ENCODE measurements around the gene NANP. TPM values are rescaled to one million over a fixed set of nuclear protein-coding genes. Genes with fewer than 3 reads are reported as not detected.
"Not testable (repeated sequence)": the region's sequence is repeated elsewhere in the genome, so short reads cannot be mapped to it uniquely, and the experiment has no call there.

The NANP gene
- total RNA-seq, 2 experiments from 2014 or later, result 6.1 to 8.3 TPM

DNA sequence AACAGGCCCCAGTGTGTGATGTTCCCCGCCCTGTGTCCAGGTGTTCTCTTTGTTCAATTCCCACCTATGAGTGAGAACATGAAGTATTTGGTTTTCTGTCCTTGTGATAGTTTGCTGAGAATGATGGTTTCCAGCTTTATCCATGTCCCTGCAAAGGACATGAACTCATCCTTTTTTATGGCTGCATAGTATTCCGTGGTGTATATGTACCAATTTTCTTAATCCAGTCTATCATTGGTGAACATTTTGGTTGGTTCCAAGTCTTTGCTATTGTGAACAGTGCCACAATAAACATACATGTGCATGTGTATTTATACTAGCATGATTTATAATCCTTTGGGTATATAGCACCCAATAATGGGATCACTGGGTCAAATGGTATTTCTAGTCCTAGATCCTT is 6.8 kb upstream of the NANP start:
- H3K36me3 Mint-ChIP-seq (ENCODE audit: low read depth), result peaks cover 19% of the 10 kb centered on the region
- intact Hi-C loops (cut with DNase I, micrococcal nuclease); H3K4me1 Mint-ChIP-seq; POLR2A ChIA-PET; CTCF ChIA-PET; DNase-seq; H3K27me3 Mint-ChIP-seq; H3K9me3 Mint-ChIP-seq (ENCODE audit: low read depth); H3K27ac Mint-ChIP-seq; H3K4me3 Mint-ChIP-seq; ATAC-seq: not testable (repeated sequence)

DNA sequence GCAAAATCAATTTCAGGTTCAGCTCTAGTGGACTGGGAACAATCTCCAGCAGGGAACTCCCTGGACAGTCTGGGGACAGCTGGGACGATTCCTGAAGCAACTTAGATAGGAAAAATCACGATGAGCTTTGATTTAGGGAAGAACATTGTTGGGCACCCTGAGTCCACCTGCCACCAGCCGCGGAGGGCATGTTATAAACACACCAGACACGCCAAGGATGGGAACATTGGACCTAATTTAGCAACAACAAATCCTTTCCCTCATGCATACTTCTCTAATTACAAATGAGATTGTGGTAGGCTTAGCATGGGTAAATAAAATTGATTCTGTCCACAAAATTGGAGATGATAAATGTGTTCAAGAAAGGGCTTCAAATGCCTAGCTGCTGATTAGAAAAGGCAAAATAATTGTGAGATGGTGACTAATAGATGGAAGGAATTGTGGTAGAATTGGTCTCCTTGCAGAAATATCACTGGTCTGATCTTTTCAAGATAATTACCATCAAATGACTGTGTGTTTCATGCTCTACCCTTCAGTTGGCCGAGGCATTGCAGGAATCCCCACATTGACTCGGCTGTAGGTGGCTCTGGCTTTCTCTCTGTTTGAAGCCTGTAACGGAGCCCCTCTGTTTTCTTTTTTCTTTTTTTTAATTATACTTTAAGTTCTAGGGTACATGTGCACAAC is 6.1 kb upstream of the NANP start:
- H3K27ac Mint-ChIP-seq, result no peak overlapping the region
- ATAC-seq (no peak), DNase-seq (no peak)
- POLR2A ChIA-PET, result interaction anchor here (0.6 kb wide), 1 partner anchor 954 kb away, joined by 3 read pairs; no protein-coding TSS in a partner anchor
- H3K9me3 Mint-ChIP-seq (ENCODE audit: low read depth), result peaks cover 8% of the 10 kb centered on the region
- H3K36me3 Mint-ChIP-seq (ENCODE audit: low read depth), result peaks cover 13% of the 10 kb centered on the region
- H3K27me3 Mint-ChIP-seq, result no peaks in the 10 kb centered on the region
- H3K4me1 Mint-ChIP-seq, result peaks cover 11% of the 10 kb centered on the region
- H3K4me3 Mint-ChIP-seq, result no peak overlapping the region
- intact Hi-C loops (cut with DNase I, micrococcal nuclease), result loop anchor here (10.0 kb wide), 2 partner anchors 315 to 635 kb away; partner anchors contain the start of gene APMAP (in 1 of the 2)
- CTCF ChIA-PET, result no interaction called here

DNA sequence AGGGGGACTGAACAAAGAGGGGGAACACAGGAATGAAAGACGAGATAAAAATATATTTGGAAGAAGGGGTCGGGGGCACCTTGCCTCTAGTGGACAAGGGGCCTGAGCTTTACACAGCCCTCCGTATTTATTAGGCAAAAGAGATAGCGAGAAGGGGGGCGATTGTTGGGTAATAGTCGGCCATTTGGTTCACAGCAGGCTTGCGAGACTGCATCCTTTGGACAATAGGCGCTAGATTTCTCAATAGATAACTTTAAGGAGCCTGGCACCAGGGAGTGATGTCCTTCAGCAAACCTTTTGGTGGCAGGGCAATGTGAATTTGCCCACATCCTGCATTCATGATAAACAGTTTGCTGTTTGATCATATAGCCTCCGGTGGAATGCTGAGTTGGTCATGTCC is 3.0 kb upstream of the NANP start:
- ChIA-PET CTCF (no interaction called here), POLR2A (interaction anchor here (0.6 kb wide), 1 partner anchor 12 kb away, joined by 6 read pairs; no protein-coding TSS in a partner anchor)
- no peak for DNase-seq
- intact Hi-C loops (cut with DNase I, micrococcal nuclease), result loop anchor here (10.0 kb wide), 2 partner anchors 312 to 632 kb away; partner anchors contain the start of gene APMAP (in 1 of the 2)
- Mint-ChIP-seq H3K4me3 (no peak overlapping the region), H3K27ac (no peak overlapping the region), H3K36me3 (ENCODE audit: low read depth) (peaks cover 12% of the 10 kb centered on the region), H3K9me3 (ENCODE audit: low read depth) (peaks cover 8% of the 10 kb centered on the region), H3K27me3 (no peaks in the 10 kb centered on the region), H3K4me1 (peaks cover 19% of the 10 kb centered on the region)
- ATAC-seq, result no peak

GRCh38 chr20:25624500-25624939 is 706 bp upstream of the NANP start:
- DNase-seq (no peak), ATAC-seq (no peak)
- ChIA-PET POLR2A (no interaction called here), CTCF (no interaction called here)
- no peaks in the 10 kb centered on the region for H3K27me3 Mint-ChIP-seq
- H3K4me3 Mint-ChIP-seq, result peak overlapping the region; percentile 80
- peaks cover 14% of the 10 kb centered on the region for H3K36me3 Mint-ChIP-seq (ENCODE audit: low read depth)
- H3K4me1 Mint-ChIP-seq, result peaks cover 21% of the 10 kb centered on the region
- intact Hi-C loops (cut with DNase I, micrococcal nuclease), result loop anchor here (1.0 to 10.0 kb wide), 10 partner anchors 42 to 632 kb away; partner anchors contain the start of genes ABHD12 (in 2 of the 2), APMAP (in 2 of the 2), ZNF337 (in 2 of the 2) and GINS1 (in 1 of the 2)
- peaks cover 5% of the 10 kb centered on the region for H3K9me3 Mint-ChIP-seq (ENCODE audit: low read depth)
- peak overlapping the region; percentile 95 for H3K27ac Mint-ChIP-seq

DNA sequence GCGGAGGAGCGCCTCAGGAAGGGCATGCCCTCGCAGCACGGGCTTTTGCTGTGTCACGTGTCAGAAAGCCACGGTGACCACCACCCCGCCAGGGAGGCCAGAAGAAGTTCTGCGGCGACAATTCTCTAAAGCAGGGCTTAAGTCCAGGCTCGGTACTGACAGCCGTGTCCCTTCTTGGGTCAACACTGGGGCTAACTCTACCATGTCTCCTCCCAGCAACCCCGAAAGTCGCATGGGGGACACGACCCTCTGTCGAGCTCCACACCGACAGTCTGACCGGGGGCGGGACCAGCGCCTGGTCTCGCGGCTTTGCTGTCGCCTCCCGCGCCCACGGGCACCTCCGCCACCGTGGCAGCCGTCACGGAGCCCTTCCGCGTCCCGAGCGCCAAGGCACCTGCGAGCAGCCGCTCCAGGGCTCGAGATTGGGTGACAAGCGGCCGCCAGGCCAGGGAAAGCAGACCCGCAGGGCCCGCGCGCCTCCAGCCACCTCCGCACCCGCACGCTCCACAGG is 534 bp downstream of the NANP start:
- H3K9me3 Mint-ChIP-seq (ENCODE audit: low read depth), result peaks cover 5% of the 10 kb centered on the region
- H3K27ac Mint-ChIP-seq, result peak overlapping the region; percentile 95
- H3K4me3 Mint-ChIP-seq, result peak overlapping the region; percentile 80
- H3K4me1 Mint-ChIP-seq, result peaks cover 21% of the 10 kb centered on the region
- peaks cover 10% of the 10 kb centered on the region for H3K36me3 Mint-ChIP-seq (ENCODE audit: low read depth)
- DNase-seq, result peak; percentile 60
- peak; percentile 8 for ATAC-seq
- intact Hi-C loops (cut with DNase I, micrococcal nuclease), result loop anchor here (1.0 to 10.0 kb wide), 7 partner anchors 38 to 628 kb away; partner anchors contain the start of genes GINS1 (in 2 of the 2), ABHD12 (in 1 of the 2), APMAP (in 1 of the 2) and NINL (in 1 of the 2)
- CTCF ChIA-PET, result no interaction called here
- POLR2A ChIA-PET, result no interaction called here
- H3K27me3 Mint-ChIP-seq, result no peaks in the 10 kb centered on the region

- peak overlapping the region; percentile 72 for H3K27ac Mint-ChIP-seq
- no peaks in the 10 kb centered on the region for H3K27me3 Mint-ChIP-seq
- DNase-seq (no peak), ATAC-seq (no peak)
- H3K9me3 Mint-ChIP-seq (ENCODE audit: low read depth), result no peaks in the 10 kb centered on the region
- intact Hi-C loops (cut with DNase I, micrococcal nuclease), result loop anchor here (1.0 to 10.0 kb wide), 7 partner anchors 37 to 628 kb away; partner anchors contain the start of genes GINS1 (in 2 of the 2), ABHD12 (in 1 of the 2), APMAP (in 1 of the 2) and NINL (in 1 of the 2)
- peaks cover 10% of the 10 kb centered on the region for H3K36me3 Mint-ChIP-seq (ENCODE audit: low read depth)
- peak overlapping the region; percentile 80 for H3K4me3 Mint-ChIP-seq
- ChIA-PET POLR2A (no interaction called here), CTCF (interaction anchor here (0.6 kb wide), 1 partner anchor 295 kb away, joined by 3 read pairs; no protein-coding TSS in a partner anchor)
- H3K4me1 Mint-ChIP-seq, result peaks cover 21% of the 10 kb centered on the region
Measured at GRCh38 chr20:25622450-25623224, 1.2 kb downstream of the NANP start.

DNA sequence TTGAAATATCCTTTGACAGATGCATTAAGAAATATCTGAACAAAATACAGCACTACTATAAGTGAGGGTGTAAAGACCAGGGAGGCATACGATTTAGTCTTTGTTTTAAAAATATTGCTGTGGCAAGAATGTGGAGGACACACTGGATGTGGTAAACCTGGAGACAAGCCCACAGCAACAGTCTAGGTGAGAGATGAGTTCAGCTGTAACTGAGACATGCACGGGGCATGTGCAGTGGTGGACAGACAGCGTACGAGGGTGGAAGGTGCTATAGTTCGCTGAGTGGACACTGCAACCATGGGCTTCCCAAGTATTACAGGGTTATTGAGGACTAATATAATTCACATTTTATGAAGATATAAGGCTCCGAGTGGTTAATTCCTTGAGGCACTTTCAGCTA is 1.8 kb downstream of the NANP start:
- POLR2A ChIA-PET, result no interaction called here
- DNase-seq, result no peak
- intact Hi-C loops (cut with DNase I, micrococcal nuclease), result loop anchor here (5.0 to 10.0 kb wide), 5 partner anchors 40 to 627 kb away; partner anchors contain the start of genes ABHD12 (in 1 of the 2), APMAP (in 1 of the 2) and GINS1 (in 1 of the 2)
- Mint-ChIP-seq H3K4me3 (peak overlapping the region; percentile 80), H3K27ac (no peak overlapping the region), H3K9me3 (ENCODE audit: low read depth) (no peaks in the 10 kb centered on the region), H3K27me3 (no peaks in the 10 kb centered on the region), H3K4me1 (peaks cover 21% of the 10 kb centered on the region), H3K36me3 (ENCODE audit: low read depth) (peaks cover 10% of the 10 kb centered on the region)
- CTCF ChIA-PET, result interaction anchor here (0.6 kb wide), 1 partner anchor 294 kb away, joined by 3 read pairs; no protein-coding TSS in a partner anchor
- no peak for ATAC-seq

DNA sequence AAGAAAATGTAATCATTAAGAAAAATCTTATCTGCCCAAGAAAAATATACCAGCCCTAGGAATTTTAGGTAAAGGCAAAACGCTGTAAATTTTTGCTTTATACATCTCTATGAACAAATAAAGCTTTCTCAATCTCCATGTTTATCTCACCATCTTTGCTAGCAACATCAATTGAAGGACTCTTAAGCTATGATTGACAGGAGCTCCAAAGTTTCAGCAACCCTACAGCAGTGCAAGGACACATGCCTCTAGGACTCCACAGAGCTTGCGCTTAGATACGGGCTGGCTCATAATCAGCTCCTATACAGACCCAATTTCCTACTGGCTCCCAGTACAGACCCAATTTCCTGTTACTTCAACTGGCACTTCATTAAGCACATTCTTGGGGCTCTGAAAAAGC is 4.3 kb downstream of the NANP start:
- no peaks in the 10 kb centered on the region for H3K9me3 Mint-ChIP-seq (ENCODE audit: low read depth)
- intact Hi-C loops (cut with DNase I, micrococcal nuclease), result no loop called here
- CTCF ChIA-PET, result no interaction called here
- ATAC-seq (no peak), DNase-seq (no peak)
- no peaks in the 10 kb centered on the region for H3K27me3 Mint-ChIP-seq
- peaks cover 16% of the 10 kb centered on the region for H3K4me1 Mint-ChIP-seq
- POLR2A ChIA-PET, result no interaction called here
- no peak overlapping the region for H3K4me3 Mint-ChIP-seq
- H3K36me3 Mint-ChIP-seq (ENCODE audit: low read depth), result peaks cover 16% of the 10 kb centered on the region
- no peak overlapping the region for H3K27ac Mint-ChIP-seq

- POLR2A ChIA-PET, result no interaction called here
- H3K27ac Mint-ChIP-seq, result no peak overlapping the region
- CTCF ChIA-PET, result no interaction called here
- H3K4me1 Mint-ChIP-seq, result no peaks in the 10 kb centered on the region
- no peak for DNase-seq
- no peak overlapping the region for H3K4me3 Mint-ChIP-seq
- H3K36me3 Mint-ChIP-seq (ENCODE audit: low read depth), result peaks cover 4% of the 10 kb centered on the region
- no peaks in the 10 kb centered on the region for H3K9me3 Mint-ChIP-seq (ENCODE audit: low read depth)
- intact Hi-C loops (cut with DNase I, micrococcal nuclease), result no loop called here
- no peak for ATAC-seq
- no peaks in the 10 kb centered on the region for H3K27me3 Mint-ChIP-seq
Measured at GRCh38 chr20:25608774-25609173, 15.0 kb downstream of the NANP start.

GRCh38 chr20:25606094-25606695 is 17.6 kb downstream of the NANP start:
- CTCF ChIA-PET, result no interaction called here
- peaks cover 10% of the 10 kb centered on the region for H3K4me1 Mint-ChIP-seq
- intact Hi-C loops (cut with DNase I, micrococcal nuclease), result no loop called here
- H3K9me3 Mint-ChIP-seq (ENCODE audit: low read depth), result no peaks in the 10 kb centered on the region
- H3K4me3 Mint-ChIP-seq, result no peak overlapping the region
- DNase-seq (no peak), ATAC-seq (no peak)
- H3K36me3 Mint-ChIP-seq (ENCODE audit: low read depth), result no peaks in the 10 kb centered on the region
- POLR2A ChIA-PET, result no interaction called here
- H3K27me3 Mint-ChIP-seq, result no peaks in the 10 kb centered on the region
- no peak overlapping the region for H3K27ac Mint-ChIP-seq

- ChIA-PET CTCF (no interaction called here), POLR2A (no interaction called here)
- intact Hi-C loops (cut with DNase I, micrococcal nuclease), result no loop called here
- Mint-ChIP-seq H3K4me1 (peaks cover 10% of the 10 kb centered on the region), H3K36me3 (ENCODE audit: low read depth) (no peaks in the 10 kb centered on the region), H3K9me3 (ENCODE audit: low read depth) (no peaks in the 10 kb centered on the region), H3K27me3 (no peaks in the 10 kb centered on the region), H3K27ac (no peak overlapping the region), H3K4me3 (no peak overlapping the region)
- no peak for ATAC-seq
- no peak for DNase-seq
Measured at GRCh38 chr20:25605148-25605547, 18.7 kb downstream of the NANP start.
